K562 (cell line): Measurements from ENCODE around the gene ZRANB1. TPM values are rescaled to one million over a fixed set of nuclear protein-coding genes. Genes with fewer than 3 reads are reported as not detected.

Experiments
- ATAC-seq: fragments of 200-7000 bp; cut with Tn5 transposase; 3 replicates; pipeline ENCODE4 v1.9.1; 2020; ENCODE audit warnings: moderate library complexity
- BruUV-seq: library from RNA; stranded (reverse); fragments of 400-500 nt; replicated peaks from 2 replicates; lab custom pipeline; 2021; lab: Mats Ljungman, UMichigan
- CTCF ChIA-PET: fragments of 300-600 bp; formaldehyde crosslinking; extraction: SDS; loops from one replicate; lab custom pipeline; 2021; ENCODE audit warnings: low intra/inter-chr PET ratio; lab: Yijun Ruan, JAX
- POLR2A ChIA-PET: fragments of 300-600, 350-650 bp; sonication (Branson Sonifier 250); formaldehyde crosslinking; extraction: SDS; loops from one replicate; lab custom pipeline; 2021; ENCODE audit warnings: antibody characterized with exemption, inconsistent platforms; lab: Yijun Ruan, JAX
- DNase-seq, 4 experiments: peaks; one replicate each; pipeline versions ENCODE4 v3.0.0 to v3.0.0-alpha.2; 2011 to 2018; ENCODE audit warnings: low spot score in 3 of 4, mixed read lengths in 3 of 4; ENCODE audit errors: extremely low read depth in 1 of 4
- FAIRE-seq: peaks from 2 replicates; lab custom pipeline; 2011; peaks lifted over from hg19 to GRCh38; lab: Jason Lieb, UNC
- H2AFZ ChIP-seq: 2 replicates; pipeline ENCODE4 v1.6.0; 2011; ENCODE audit warnings: low read depth, low read length, control low read depth, inconsistent platforms
- H3K27ac ChIP-seq: fragments of 200-600 bp; 3 replicates; pipeline ENCODE4 v1.8.0; 2011; ENCODE audit warnings: low read depth, mild to moderate bottlenecking, control low read depth, inconsistent platforms, low read length, moderate library complexity, mixed read lengths; ENCODE audit errors: extremely low read depth
- H3K27me3 ChIP-seq, 2 experiments: fragments of 300-600 bp in 1 of 2; 2 replicates in 1 of 2; 3 replicates in 1 of 2; pipeline versions ENCODE4 v1.6.0 to v1.8.0; 2011; ENCODE audit warnings: inconsistent platforms in 2 of 2, low read length in 2 of 2, mild to moderate bottlenecking in 1 of 2, mixed read lengths in 1 of 2, moderate library complexity in 1 of 2; ENCODE audit not compliant: control insufficient read depth in 2 of 2, insufficient read depth in 2 of 2
- H3K36me3 ChIP-seq: fragments of 300-600 bp; 3 replicates; pipeline ENCODE4 v1.8.0; 2011; ENCODE audit warnings: mild to moderate bottlenecking, low read length, inconsistent platforms; ENCODE audit not compliant: control insufficient read depth, insufficient read depth
- H3K4me1 ChIP-seq, 2 experiments: fragments of 200-600 bp in 1 of 2; replicated peaks in 1 of 2; 2 replicates in 1 of 2; 3 replicates in 1 of 2; pipeline versions ENCODE4 v1.5.1 to v1.8.0; 2011; ENCODE audit warnings: inconsistent platforms in 2 of 2, low read length in 2 of 2, mild to moderate bottlenecking in 1 of 2, mixed read lengths in 1 of 2, moderate library complexity in 1 of 2; ENCODE audit not compliant: control insufficient read depth in 2 of 2, insufficient read depth in 2 of 2
- H3K4me2 ChIP-seq: 2 replicates; pipeline ENCODE4 v1.6.1; 2011; ENCODE audit warnings: low read length, control low read depth, inconsistent platforms, mixed read lengths; ENCODE audit not compliant: insufficient read depth
- H3K4me3 ChIP-seq: fragments of 200-600 bp; sonication (generic), shearing (Covaris generic); 2 replicates; pipeline ENCODE4 v1.5.1; 2016; ENCODE audit warnings: control low read depth, inconsistent platforms
- H3K79me2 ChIP-seq: fragments of 200-600 bp; 3 replicates; pipeline ENCODE4 v1.8.0; 2011; ENCODE audit warnings: low read length, inconsistent platforms; ENCODE audit not compliant: control insufficient read depth, insufficient read depth
- H3K9ac ChIP-seq, 2 experiments: 2 replicates each; pipeline versions ENCODE4 v1.6.0 to v1.6.1; 2011; ENCODE audit warnings: low read depth in 2 of 2, low read length in 2 of 2, control low read depth in 1 of 2, inconsistent platforms in 1 of 2, mild to moderate bottlenecking in 1 of 2, mixed read lengths in 1 of 2; ENCODE audit not compliant: insufficient read depth in 1 of 2
- H3K9me1 ChIP-seq: one replicate; pipeline ENCODE4 v1.6.0; 2011; ENCODE audit warnings: inconsistent platforms, mild to moderate bottlenecking, low read length, moderate library complexity; ENCODE audit not compliant: control insufficient read depth, insufficient read depth
- H3K9me3 ChIP-seq: replicated peaks from 2 replicates; pipeline ENCODE4 v1.5.1; 2011; ENCODE audit warnings: low read depth, low read length, inconsistent platforms; ENCODE audit not compliant: control insufficient read depth, insufficient read depth
- H4K20me1 ChIP-seq: replicated peaks from 2 replicates; pipeline ENCODE4 v1.6.1; 2011; ENCODE audit warnings: low read length, inconsistent platforms, mixed read lengths; ENCODE audit not compliant: control insufficient read depth, insufficient read depth
- MCM5 ChIP-seq: fragments of 450-650 bp; IDR thresholded peaks from 2 replicates; pipeline ENCODE4 v1.6.1; 2016; ENCODE audit warnings: low read depth
- MXI1 ChIP-seq: IDR thresholded peaks from 2 replicates; pipeline ENCODE4 v1.6.1; 2011; ENCODE audit warnings: low read depth, mild to moderate bottlenecking, improper control_type of control experiment, low read length
- MYNN ChIP-seq, 2 experiments: sonication (generic); formaldehyde crosslinking in 1 of 2; IDR thresholded peaks; 2 replicates each; pipeline versions ENCODE4 v1.5.0 to v1.6.1; 2016 to 2020; ENCODE audit warnings: antibody characterized with exemption in 1 of 2, missing genetic modification reagents in 1 of 2
- RBM25 ChIP-seq: fragments of 200-400 bp; formaldehyde crosslinking; IDR thresholded peaks from 2 replicates; pipeline ENCODE4 v1.6.1; 2018; ENCODE audit warnings: low read length, low read depth, moderate library complexity; ENCODE audit not compliant: severe bottlenecking
- ZBTB7A ChIP-seq: IDR thresholded peaks from 2 replicates; pipeline ENCODE4 v1.6.1; 2011; ENCODE audit warnings: low read depth, mild to moderate bottlenecking, low read length, moderate library complexity, borderline replicate concordance; ENCODE audit not compliant: control insufficient read depth
- ZNF79 ChIP-seq: fragments of 250-450 bp; sonication (Bioruptor Pico); IDR thresholded peaks from 2 replicates; pipeline ENCODE4 v1.4.0; 2020; ENCODE audit warnings: low read depth, mild to moderate bottlenecking, moderate library complexity
- WGBS: fragments of 100-300 bp; shearing (Covaris generic); methylation state at CpG from one replicate; pipeline ENCODE4 v1.1.6; 2016; ENCODE audit warnings: low coverage, mixed read lengths; ENCODE audit not compliant: insufficient coverage; ENCODE audit errors: missing lambda C conversion rate; 5-methylcytosine and 5-hydroxymethylcytosine counted together
- in situ Hi-C: fragments of 300-500 bp; cut with MboI; formaldehyde crosslinking; loops from 4 replicates; pipeline ENCODE4 v1.15.0; 2018; ENCODE audit warnings: inconsistent platforms, mixed read lengths
- intact Hi-C: fragments of 100-400 bp; cut with micrococcal nuclease; formaldehyde crosslinking; loops from 2 replicates; pipeline ENCODE4 v1.14.2; 2022
- polyA plus RNA-seq, 8 experiments: library from polyadenylated mRNA; depleted of rRNA in 4 of 8; stranded (reverse) in 5 of 8; unstranded in 3 of 8; fragments of >200 nt; fragmentation: Nextera tagmentation in 2 of 8; fragmentation: Illumina TruSeq in 1 of 8; extraction: Ambion mirVana in 2 of 8; extraction: Trizol in 1 of 8; gene quantifications; 2 replicates each; pipeline versions ENCODE4 v1.2.1 to v1.2.3, GENCODE V29; 2011 to 2014; ENCODE audit warnings: inconsistent platforms in 1 of 8, missing spikeins in 1 of 8
- total RNA-seq, 7 experiments: library from RNA; depleted of rRNA in 6 of 7; stranded (reverse); fragments of >200 nt in 6 of 7; fragmentation: Illumina TruSeq in 2 of 7; extraction: Trizol in 2 of 7; gene quantifications; 2 replicates each; pipeline versions ENCODE4 v1.2.1 to v1.2.3, GENCODE V29; 2011 to 2021; ENCODE audit warnings: low replicate concordance in 1 of 7
- TF ChIP-seq, protein P1 (sequence below): sonication (generic); formaldehyde crosslinking; IDR thresholded peaks from 2 replicates; pipeline ENCODE4 v1.8.1; 2022; ENCODE audit warnings: missing genetic modification reagents
- TF ChIP-seq, protein P2 (sequence below): fragments of 450-650 bp; IDR thresholded peaks from 2 replicates; pipeline ENCODE4 v1.6.1; 2018; ENCODE audit not compliant: partially characterized antibody
- TF ChIP-seq, protein P3 (sequence below): sonication (generic); formaldehyde crosslinking; IDR thresholded peaks from 2 replicates; pipeline ENCODE4 v1.8.0; 2022; ENCODE audit warnings: mild to moderate bottlenecking, missing genetic modification reagents

The ZRANB1 gene
- total and polyA plus RNA-seq, 9 of the 15 experiments (the other 6 are each of a cell fraction or from before 2014, with no cell fraction given), result 0.07 to 1.1 (median 0.64) TPM

DNA sequence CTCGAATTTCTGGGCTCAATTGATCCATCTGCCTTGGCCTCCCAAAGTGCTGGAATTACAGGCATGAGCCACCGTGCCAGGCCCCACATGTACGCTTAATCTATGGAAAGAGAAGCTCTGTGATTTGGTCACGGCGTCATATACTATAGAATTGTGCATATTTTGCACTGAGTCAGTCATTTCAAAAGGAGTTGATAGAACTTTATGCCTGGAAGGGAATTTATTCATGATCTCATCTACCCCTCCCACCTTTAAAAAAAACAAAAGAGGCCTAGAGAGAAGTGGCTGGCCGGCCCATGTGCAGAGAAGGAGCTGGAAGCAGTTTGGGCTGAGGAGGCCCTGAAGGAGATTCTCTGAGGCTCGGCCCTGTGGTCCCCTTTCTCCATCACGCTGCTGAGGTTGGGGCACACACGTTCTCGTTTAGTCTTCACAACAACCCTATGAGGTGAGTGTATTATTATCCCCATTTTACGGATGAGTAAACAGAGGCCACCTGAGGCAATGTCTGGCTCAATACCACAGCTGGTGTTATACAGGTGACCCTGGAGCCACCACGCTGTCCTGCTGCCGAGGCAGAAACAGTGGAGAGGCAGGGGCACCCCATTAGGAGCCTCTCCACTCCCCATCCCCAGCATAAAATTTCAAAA lies 47.2 kb upstream of the ZRANB1 start:
- no peak overlapping the region for H3K27ac ChIP-seq
- no peaks in the 10 kb centered on the region for H3K79me2 ChIP-seq
- H3K9ac ChIP-seq, result no peak overlapping the region
- no peaks in the 10 kb centered on the region for H3K27me3 ChIP-seq
- no peak overlapping the region for H3K4me3 ChIP-seq
- ChIA-PET CTCF (no interaction called here), POLR2A (interaction anchor here (1.0 kb wide), 1 partner anchor 38 kb away, joined by 3 read pairs; no protein-coding TSS in a partner anchor)
- H3K4me2 ChIP-seq, result no peak overlapping the region
- BruUV-seq, result no TSS peak
- no peaks in the 10 kb centered on the region for H4K20me1 ChIP-seq
- no peaks in the 10 kb centered on the region for H3K9me3 ChIP-seq
- in situ Hi-C loops (no loop called here), intact Hi-C loops (no loop called here)
- H3K9me1 ChIP-seq, result no peaks in the 10 kb centered on the region
- H3K4me1 ChIP-seq, result no peaks in the 10 kb centered on the region
- no peaks in the 10 kb centered on the region for H3K36me3 ChIP-seq
- 69% methylated on average over 11 of the region's 13 CpGs for WGBS
- no peak overlapping the region for H2AFZ ChIP-seq
- DNase-seq, result no peak
- FAIRE-seq, result no peak
- TF ChIP-seq MYNN (IDR thresholded peaks at IDR 0.05) (no peak), MYNN (CRISPR knock-in tag; IDR thresholded peaks at IDR 0.05) (no peak), MXI1 (no peak), RBM25 (peak; percentile 33)
- ATAC-seq, result no peak

DNA sequence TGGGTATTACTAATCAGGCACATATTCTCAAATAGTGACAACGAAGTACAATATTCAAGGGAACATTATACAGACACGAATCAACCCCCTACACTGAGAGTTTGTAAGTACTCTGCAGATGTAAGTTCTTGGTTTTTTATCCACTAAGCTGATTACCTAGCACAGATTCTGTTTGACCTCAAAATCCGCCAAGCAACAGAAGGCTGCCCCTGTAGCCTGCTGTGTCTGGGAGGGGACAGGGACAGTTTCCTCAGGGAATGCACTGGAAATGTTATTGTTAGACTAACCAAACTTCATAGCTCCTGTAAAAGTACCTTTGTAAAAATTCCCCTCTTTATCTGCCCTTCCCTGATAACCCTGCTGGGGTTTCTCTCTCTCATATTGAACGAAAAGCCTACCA lies 45.2 kb upstream of the ZRANB1 start:
- Histone ChIP-seq H3K36me3 (no peaks in the 10 kb centered on the region), H4K20me1 (no peaks in the 10 kb centered on the region), H3K79me2 (no peaks in the 10 kb centered on the region), H3K4me1 (no peaks in the 10 kb centered on the region), H3K27me3 (no peaks in the 10 kb centered on the region), H3K4me3 (no peak overlapping the region), H3K27ac (no peak overlapping the region), H3K9me3 (no peaks in the 10 kb centered on the region), H3K9ac (no peak overlapping the region), H3K9me1 (no peaks in the 10 kb centered on the region), H2AFZ (no peak overlapping the region), H3K4me2 (no peak overlapping the region)
- POLR2A ChIA-PET, result interaction anchor here (1.0 to 1.4 kb wide), 2 partner anchors 8 to 15 kb away, joined by 3 to 5 read pairs; no protein-coding TSS in a partner anchor
- no TSS peak for BruUV-seq
- CTCF ChIA-PET, result no interaction called here
- intact Hi-C loops, result no loop called here
- no peak for DNase-seq
- WGBS, result 26% methylated on average over 4 of the region's 4 CpGs
- in situ Hi-C loops, result no loop called here
- ATAC-seq, result no peak
- no peak for FAIRE-seq
- TF ChIP-seq, protein P1, sequence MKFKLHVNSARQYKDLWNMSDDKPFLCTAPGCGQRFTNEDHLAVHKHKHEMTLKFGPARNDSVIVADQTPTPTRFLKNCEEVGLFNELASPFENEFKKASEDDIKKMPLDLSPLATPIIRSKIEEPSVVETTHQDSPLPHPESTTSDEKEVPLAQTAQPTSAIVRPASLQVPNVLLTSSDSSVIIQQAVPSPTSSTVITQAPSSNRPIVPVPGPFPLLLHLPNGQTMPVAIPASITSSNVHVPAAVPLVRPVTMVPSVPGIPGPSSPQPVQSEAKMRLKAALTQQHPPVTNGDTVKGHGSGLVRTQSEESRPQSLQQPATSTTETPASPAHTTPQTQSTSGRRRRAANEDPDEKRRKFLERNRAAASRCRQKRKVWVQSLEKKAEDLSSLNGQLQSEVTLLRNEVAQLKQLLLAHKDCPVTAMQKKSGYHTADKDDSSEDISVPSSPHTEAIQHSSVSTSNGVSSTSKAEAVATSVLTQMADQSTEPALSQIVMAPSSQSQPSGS (CRISPR knock-in tag), result no peak
- TF ChIP-seq ZBTB7A (no peak), MCM5 (no peak), ZNF79 (CRISPR knock-in tag) (no peak)
- TF ChIP-seq, protein P2, sequence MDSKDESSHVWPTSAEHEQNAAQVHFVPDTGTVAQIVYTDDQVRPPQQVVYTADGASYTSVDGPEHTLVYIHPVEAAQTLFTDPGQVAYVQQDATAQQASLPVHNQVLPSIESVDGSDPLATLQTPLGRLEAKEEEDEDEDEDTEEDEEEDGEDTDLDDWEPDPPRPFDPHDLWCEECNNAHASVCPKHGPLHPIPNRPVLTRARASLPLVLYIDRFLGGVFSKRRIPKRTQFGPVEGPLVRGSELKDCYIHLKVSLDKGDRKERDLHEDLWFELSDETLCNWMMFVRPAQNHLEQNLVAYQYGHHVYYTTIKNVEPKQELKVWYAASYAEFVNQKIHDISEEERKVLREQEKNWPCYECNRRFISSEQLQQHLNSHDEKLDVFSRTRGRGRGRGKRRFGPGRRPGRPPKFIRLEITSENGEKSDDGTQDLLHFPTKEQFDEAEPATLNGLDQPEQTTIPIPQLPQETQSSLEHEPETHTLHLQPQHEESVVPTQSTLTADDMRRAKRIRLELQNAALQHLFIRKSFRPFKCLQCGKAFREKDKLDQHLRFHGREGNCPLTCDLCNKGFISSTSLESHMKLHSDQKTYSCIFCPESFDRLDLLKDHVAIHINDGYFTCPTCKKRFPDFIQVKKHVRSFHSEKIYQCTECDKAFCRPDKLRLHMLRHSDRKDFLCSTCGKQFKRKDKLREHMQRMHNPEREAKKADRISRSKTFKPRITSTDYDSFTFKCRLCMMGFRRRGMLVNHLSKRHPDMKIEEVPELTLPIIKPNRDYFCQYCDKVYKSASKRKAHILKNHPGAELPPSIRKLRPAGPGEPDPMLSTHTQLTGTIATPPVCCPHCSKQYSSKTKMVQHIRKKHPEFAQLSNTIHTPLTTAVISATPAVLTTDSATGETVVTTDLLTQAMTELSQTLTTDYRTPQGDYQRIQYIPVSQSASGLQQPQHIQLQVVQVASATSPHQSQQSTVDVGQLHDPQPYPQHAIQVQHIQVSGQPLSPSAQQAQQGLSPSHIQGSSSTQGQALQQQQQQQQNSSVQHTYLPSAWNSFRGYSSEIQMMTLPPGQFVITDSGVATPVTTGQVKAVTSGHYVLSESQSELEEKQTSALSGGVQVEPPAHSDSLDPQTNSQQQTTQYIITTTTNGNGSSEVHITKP, result no peak
- TF ChIP-seq, protein P3, sequence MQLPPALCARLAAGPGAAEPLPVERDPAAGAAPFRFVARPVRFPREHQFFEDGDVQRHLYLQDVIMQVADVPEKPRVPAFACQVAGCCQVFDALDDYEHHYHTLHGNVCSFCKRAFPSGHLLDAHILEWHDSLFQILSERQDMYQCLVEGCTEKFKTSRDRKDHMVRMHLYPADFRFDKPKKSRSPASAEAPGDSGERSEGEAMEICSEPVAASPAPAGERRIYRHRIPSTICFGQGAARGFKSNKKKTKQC, result no peak
